ENCODE data around the gene NIPBL. TPM values are rescaled to one million over a fixed set of nuclear protein-coding genes. Genes with fewer than 3 reads are reported as not detected.

Gene NIPBL
- total RNA-seq, 2 experiments from 2014 or later = 108 to 120 TPM

GRCh38 chr5:36948041-36948440 is 71.5 kb downstream of the NIPBL start:
- H3K9me3 ChIP-seq (ENCODE audit: control insufficient read depth in 1 of 2, insufficient read depth in 1 of 2, low read length in 2 of 2) = no peaks in the 10 kb centered on the region
- no peak for ATAC-seq (ENCODE audit: poor library complexity)
- peaks cover 4% of the 10 kb centered on the region for H3K36me3 Mint-ChIP-seq (ENCODE audit: low read depth)
- intact Hi-C loops (cut with DNase I, micrococcal nuclease) = no loop called here
- no peaks in the 10 kb centered on the region for H3K36me3 ChIP-seq (ENCODE audit: insufficient read depth, low read length)
- no peaks in the 10 kb centered on the region for H3K4me1 ChIP-seq (ENCODE audit: insufficient read depth, low read length)
- no peak overlapping the region for H3K4me3 ChIP-seq (ENCODE audit: low read length)
- no peak overlapping the region for H3K27ac ChIP-seq (ENCODE audit: low read depth in 1 of 2, low read length in 2 of 2)
- TF ChIP-seq CTCF (IDR thresholded peaks at IDR 0.05) = no peak
- H3K27me3 Mint-ChIP-seq = no peaks in the 10 kb centered on the region
- ChIA-PET CTCF (interaction anchor here (2.1 kb wide), 1 partner anchor 72 kb away, joined by 7 read pairs; the partner anchor contains the start of gene NIPBL), POLR2A (no interaction called here)
- H3K27ac Mint-ChIP-seq = no peak overlapping the region
- H3K4me3 Mint-ChIP-seq = no peak overlapping the region
- H3K27me3 ChIP-seq (ENCODE audit: control insufficient read depth in 1 of 2, insufficient read depth in 2 of 2, low read length in 2 of 2) = no peaks in the 10 kb centered on the region
- DNase-seq = no peak
- H3K9me3 Mint-ChIP-seq = no peaks in the 10 kb centered on the region
- H3K4me1 Mint-ChIP-seq (ENCODE audit: low read depth) = peaks cover 86% of the 10 kb centered on the region

- Histone ChIP-seq H3K9me3 (ENCODE audit: control insufficient read depth in 1 of 2, insufficient read depth in 1 of 2, low read length in 2 of 2) (no peaks in the 10 kb centered on the region), H3K4me3 (ENCODE audit: low read length) (no peak overlapping the region), H3K4me1 (ENCODE audit: insufficient read depth, low read length) (no peaks in the 10 kb centered on the region), H3K27ac (ENCODE audit: low read depth in 1 of 2, low read length in 2 of 2) (no peak overlapping the region), H3K27me3 (ENCODE audit: control insufficient read depth in 1 of 2, insufficient read depth in 2 of 2, low read length in 2 of 2) (no peaks in the 10 kb centered on the region), H3K36me3 (ENCODE audit: insufficient read depth, low read length) (no peaks in the 10 kb centered on the region)
- Mint-ChIP-seq H3K9me3 (no peaks in the 10 kb centered on the region), H3K27ac (no peak overlapping the region), H3K4me1 (ENCODE audit: low read depth) (peaks cover 86% of the 10 kb centered on the region), H3K4me3 (no peak overlapping the region), H3K27me3 (no peaks in the 10 kb centered on the region), H3K36me3 (ENCODE audit: low read depth) (peaks cover 8% of the 10 kb centered on the region)
- ATAC-seq (ENCODE audit: poor library complexity) (no peak), DNase-seq (no peak)
- intact Hi-C loops (cut with DNase I, micrococcal nuclease) = no loop called here
- CTCF ChIA-PET = interaction anchor here (2.1 kb wide), 1 partner anchor 73 kb away, joined by 7 read pairs; the partner anchor contains the start of gene NIPBL
- no peak for TF ChIP-seq CTCF (IDR thresholded peaks at IDR 0.05)
- POLR2A ChIA-PET = no interaction called here
These were observed 72.1 kb downstream of the NIPBL start for GRCh38 chr5:36948650-36949049.

GRCh38 chr5:36949593-36949992 is 73.0 kb downstream of the NIPBL start:
- Mint-ChIP-seq H3K4me1 (ENCODE audit: low read depth) (peaks cover 85% of the 10 kb centered on the region), H3K9me3 (no peaks in the 10 kb centered on the region), H3K4me3 (no peak overlapping the region), H3K27me3 (no peaks in the 10 kb centered on the region), H3K27ac (no peak overlapping the region), H3K36me3 (ENCODE audit: low read depth) (peaks cover 17% of the 10 kb centered on the region)
- Histone ChIP-seq H3K9me3 (ENCODE audit: control insufficient read depth in 1 of 2, insufficient read depth in 1 of 2, low read length in 2 of 2) (no peaks in the 10 kb centered on the region), H3K4me3 (ENCODE audit: low read length) (no peak overlapping the region), H3K4me1 (ENCODE audit: insufficient read depth, low read length) (no peaks in the 10 kb centered on the region), H3K27ac (ENCODE audit: low read depth in 1 of 2, low read length in 2 of 2) (no peak overlapping the region), H3K27me3 (ENCODE audit: control insufficient read depth in 1 of 2, insufficient read depth in 2 of 2, low read length in 2 of 2) (no peaks in the 10 kb centered on the region), H3K36me3 (ENCODE audit: insufficient read depth, low read length) (peaks cover 5% of the 10 kb centered on the region)
- DNase-seq (no peak), ATAC-seq (ENCODE audit: poor library complexity) (no peak)
- ChIA-PET POLR2A (no interaction called here), CTCF (no interaction called here)
- no peak for TF ChIP-seq CTCF (IDR thresholded peaks at IDR 0.05)
- intact Hi-C loops (cut with DNase I, micrococcal nuclease) = no loop called here
